IMR-90 (cell line): ENCODE data around the gene MED12L.

Experiments
- CTCF ChIP-seq: conservative IDR thresholded peaks from 2 replicates; pipeline ENCODE4 v1.5.1; 2012; ENCODE audit warnings: mild to moderate bottlenecking, low read depth, low read length, improper control_type of control experiment
- MAFK ChIP-seq: IDR thresholded peaks from 2 replicates; pipeline ENCODE4 v1.6.1; 2012; ENCODE audit warnings: low read depth, low read length, improper control_type of control experiment
- SMC3 ChIP-seq: fragments of 150-350 bp; IDR thresholded peaks from 2 replicates; pipeline ENCODE4 v1.6.1; 2016; ENCODE audit warnings: low read depth, mild to moderate bottlenecking, antibody characterized with exemption, low read length, moderate library complexity

DNA sequence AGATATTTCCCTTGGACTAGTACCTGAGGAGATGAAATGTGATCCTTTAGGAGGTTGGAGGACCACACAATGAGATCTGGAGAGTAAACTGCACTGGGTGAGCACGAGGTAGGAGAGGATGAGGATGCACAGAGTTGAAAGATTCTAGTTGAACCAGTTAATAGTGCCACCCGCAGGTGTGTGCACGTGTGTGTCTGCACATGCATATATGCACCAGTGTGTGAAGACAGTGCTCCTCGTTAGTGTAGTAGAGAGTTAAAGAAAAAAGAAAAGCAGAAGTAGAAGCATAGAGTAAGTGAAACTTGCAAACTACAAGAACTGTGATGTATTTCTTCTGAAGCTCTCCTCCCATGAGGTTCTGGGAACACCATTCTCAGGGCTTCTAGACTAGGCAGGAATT lies 8.4 kb downstream of the MED12L start:
- TF ChIP-seq CTCF (no peak), MAFK (no peak), SMC3 (no peak)
